ENCODE data around the gene MAPKAP1.

DNA sequence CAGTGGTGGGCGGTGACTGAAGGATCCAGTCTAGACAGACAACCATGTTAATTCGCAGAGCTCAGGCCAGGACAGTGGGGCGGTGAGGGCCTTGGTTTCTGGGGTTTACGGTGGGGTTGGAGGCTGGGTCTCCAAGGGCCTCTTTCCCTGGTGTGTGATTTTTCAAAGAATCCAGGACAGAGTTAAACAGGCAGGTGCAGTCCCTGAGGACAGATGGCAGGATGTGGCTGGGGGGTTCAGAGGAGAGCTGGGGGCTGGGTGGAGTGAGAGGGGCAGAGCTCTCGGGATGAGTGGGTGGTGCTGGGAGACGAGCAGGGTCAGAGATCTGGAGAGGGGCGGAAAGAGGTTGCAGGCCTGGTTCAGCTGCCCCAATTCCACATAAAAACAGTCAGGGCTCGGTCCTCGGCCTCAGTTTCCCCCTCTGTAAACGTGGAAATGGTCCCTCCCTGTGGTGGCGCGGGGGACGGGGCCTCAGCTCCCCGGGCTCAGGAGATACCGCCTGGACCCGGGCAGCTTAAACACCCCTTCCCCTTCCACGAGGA lies 299.5 kb downstream of the MAPKAP1 start:
- TF ChIP-seq, protein P1, sequence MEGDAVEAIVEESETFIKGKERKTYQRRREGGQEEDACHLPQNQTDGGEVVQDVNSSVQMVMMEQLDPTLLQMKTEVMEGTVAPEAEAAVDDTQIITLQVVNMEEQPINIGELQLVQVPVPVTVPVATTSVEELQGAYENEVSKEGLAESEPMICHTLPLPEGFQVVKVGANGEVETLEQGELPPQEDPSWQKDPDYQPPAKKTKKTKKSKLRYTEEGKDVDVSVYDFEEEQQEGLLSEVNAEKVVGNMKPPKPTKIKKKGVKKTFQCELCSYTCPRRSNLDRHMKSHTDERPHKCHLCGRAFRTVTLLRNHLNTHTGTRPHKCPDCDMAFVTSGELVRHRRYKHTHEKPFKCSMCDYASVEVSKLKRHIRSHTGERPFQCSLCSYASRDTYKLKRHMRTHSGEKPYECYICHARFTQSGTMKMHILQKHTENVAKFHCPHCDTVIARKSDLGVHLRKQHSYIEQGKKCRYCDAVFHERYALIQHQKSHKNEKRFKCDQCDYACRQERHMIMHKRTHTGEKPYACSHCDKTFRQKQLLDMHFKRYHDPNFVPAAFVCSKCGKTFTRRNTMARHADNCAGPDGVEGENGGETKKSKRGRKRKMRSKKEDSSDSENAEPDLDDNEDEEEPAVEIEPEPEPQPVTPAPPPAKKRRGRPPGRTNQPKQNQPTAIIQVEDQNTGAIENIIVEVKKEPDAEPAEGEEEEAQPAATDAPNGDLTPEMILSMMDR (IDR thresholded peaks at IDR 0.05), result no peak
- TF ChIP-seq POLR2AphosphoS5 (IDR thresholded peaks at IDR 0.05), result no peak

All from gastroesophageal sphincter (tissue), 3 donors.